HFF-Myc (cell line): ENCODE measurements around the gene DCTN5.
"Not testable (repeated sequence)": the region's sequence is repeated elsewhere in the genome, so short reads cannot be mapped to it uniquely, and the experiment has no call there.

Source experiments
- DNase-seq: peaks from one replicate; pipeline ENCODE4 v3.0.0-alpha.2; 2011; ENCODE audit warnings: low read depth; ENCODE audit errors: extremely low read depth
- H3K4me3 ChIP-seq: replicated peaks from 2 replicates; pipeline ENCODE4 v1.5.1; 2011; ENCODE audit warnings: low read depth, mild to moderate bottlenecking, control low read depth, low read length
- CTCF ChIP-seq: IDR thresholded peaks from 2 replicates; pipeline ENCODE4 v1.5.1; 2012; ENCODE audit warnings: mild to moderate bottlenecking, low read depth, low read length, control low read depth; ENCODE audit errors: missing control alignments

The DCTN5 gene

GRCh38 chr16:23608194-23608593, 33.1 kb upstream of the DCTN5 start:
- TF ChIP-seq CTCF, result no peak
- H3K4me3 ChIP-seq, result no peak overlapping the region
- peak; percentile 9 for DNase-seq

GRCh38 chr16:23609929-23610328, 31.3 kb upstream of the DCTN5 start:
- H3K4me3 ChIP-seq, result no peak overlapping the region
- DNase-seq, result no peak
- TF ChIP-seq CTCF, result no peak

GRCh38 chr16:23610905-23611304, 30.4 kb upstream of the DCTN5 start:
- not testable (repeated sequence) for H3K4me3 ChIP-seq, DNase-seq

- TF ChIP-seq CTCF, result no peak
- DNase-seq, result no peak
- H3K4me3 ChIP-seq, result no peak overlapping the region
These were observed 29.3 kb upstream of the DCTN5 start for GRCh38 chr16:23611936-23612335.

- no peak for TF ChIP-seq CTCF
- DNase-seq, result no peak
- H3K4me3 ChIP-seq, result no peak overlapping the region
These were observed 25.5 kb upstream of the DCTN5 start for GRCh38 chr16:23615805-23616204.

GRCh38 chr16:23624092-23624491, 17.2 kb upstream of the DCTN5 start:
- no peak for DNase-seq
- no peak for TF ChIP-seq CTCF
- H3K4me3 ChIP-seq, result no peak overlapping the region

GRCh38 chr16:23629516-23629915, 11.8 kb upstream of the DCTN5 start:
- no peak for DNase-seq
- no peak for TF ChIP-seq CTCF
- no peak overlapping the region for H3K4me3 ChIP-seq

- not testable (repeated sequence) for H3K4me3 ChIP-seq
These were observed 9.4 kb upstream of the DCTN5 start for GRCh38 chr16:23631874-23632273.

More at GRCh38 chr16:23631874-23632273, 9.4 kb upstream of the DCTN5 start:
- DNase-seq, result not testable (repeated sequence)
